ENCODE measurements around the gene MYPOP.

DNA sequence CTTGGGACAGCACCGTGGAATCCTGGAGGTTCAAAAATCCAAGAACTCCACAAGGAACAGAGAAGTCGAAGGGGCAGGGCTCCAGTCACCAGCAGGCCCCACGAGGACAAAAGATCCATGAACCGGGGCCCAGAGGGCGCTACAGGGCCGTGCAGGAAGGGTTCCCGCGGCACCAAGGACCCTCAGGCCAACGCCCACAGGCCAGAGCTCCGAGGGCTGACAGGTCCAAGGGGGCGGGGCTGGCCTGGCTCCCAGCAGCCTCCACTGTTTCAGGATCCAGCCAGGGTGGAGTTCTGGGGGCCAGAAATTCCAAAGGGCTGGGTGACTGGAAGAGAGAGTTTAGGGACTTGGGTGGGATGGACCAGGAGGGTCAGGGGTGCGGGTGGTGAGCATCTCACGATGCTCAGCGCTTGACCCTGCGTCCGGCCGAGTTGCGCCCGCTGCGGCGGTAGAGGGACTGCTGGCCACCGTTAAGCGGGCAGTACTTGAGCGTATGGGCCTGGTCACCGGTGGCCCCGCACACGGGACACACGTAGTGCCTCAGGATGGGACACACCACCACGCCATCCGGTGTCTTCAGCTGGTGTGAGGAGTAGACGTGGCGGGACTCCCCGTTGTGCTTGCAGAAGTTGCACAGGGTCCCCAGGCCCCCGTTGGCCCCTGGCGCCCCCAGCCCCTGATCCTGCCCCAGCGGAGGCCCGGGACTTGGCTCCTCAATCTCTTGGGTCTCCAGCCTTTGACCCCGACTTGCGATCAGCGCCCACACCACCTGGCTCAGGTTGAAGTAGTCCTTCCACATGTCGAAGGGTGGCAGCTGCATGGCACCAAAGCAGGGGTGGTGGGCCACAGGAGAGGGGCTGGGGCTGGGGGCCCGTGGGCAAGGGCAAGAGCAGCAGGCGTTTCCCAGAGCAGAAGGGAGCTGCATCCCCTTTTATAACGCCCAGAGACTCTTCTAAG lies 11.7 kb upstream of the MYPOP start, which contains the start of gene NANOS2:
- TF ChIP-seq POLR2A (IDR thresholded peaks at IDR 0.05; ENCODE audit: low read depth, low read length) (no peak), POLR2AphosphoS5 (IDR thresholded peaks at IDR 0.05; ENCODE audit: low read depth, low read length) (no peak), TAF1 (IDR thresholded peaks at IDR 0.05; ENCODE audit: low read depth, low read length) (no peak), SPI1 (IDR thresholded peaks at IDR 0.05; ENCODE audit: low read depth, low read length) (no peak), POU2F2 (IDR thresholded peaks at IDR 0.05; ENCODE audit: low read depth, low read length) (no peak), PAX5 (IDR thresholded peaks at IDR 0.05; ENCODE audit: insufficient read depth, low read length, severe bottlenecking) (no peak)
